Lung microvascular endothelial cell (primary cell): ENCODE measurements around the gene GPR25. TPM values are rescaled to one million over a fixed set of nuclear protein-coding genes. Genes with fewer than 3 reads are reported as not detected.
"Not testable (repeated sequence)": the region's sequence is repeated elsewhere in the genome, so short reads cannot be mapped to it uniquely, and the experiment has no call there.

Experiments
- DNase-seq, 2 donors: peaks; one replicate each; pipeline versions ENCODE4 v3.0.0 to v3.0.0-alpha.2; 2010; ENCODE audit warnings: low read depth in 2 of 2
- total RNA-seq: library from RNA; depleted of rRNA; stranded (reverse); fragments of >200 nt; gene quantifications from 2 replicates; pipeline ENCODE4 v1.2.1, GENCODE V29; 2014

GPR25 gene
- total RNA-seq, 1 donor from 2014 or later = not detected

GRCh38 chr1:200911361-200911760 is 38.6 kb downstream of the GPR25 start:
- DNase-seq = no peak

- not testable (repeated sequence) for DNase-seq
Measured at GRCh38 chr1:200911936-200912335, 39.2 kb downstream of the GPR25 start.

- no peak for DNase-seq
Measured at GRCh38 chr1:200912737-200913407, 40.1 kb downstream of the GPR25 start.

GRCh38 chr1:200916152-200916551 is 43.4 kb downstream of the GPR25 start:
- DNase-seq = no peak

GRCh38 chr1:200916681-200917080 is 43.9 kb downstream of the GPR25 start:
- no peak for DNase-seq

- no peak for DNase-seq
Measured at GRCh38 chr1:200917291-200917817, 44.6 kb downstream of the GPR25 start.

GRCh38 chr1:200918006-200918405 is 45.2 kb downstream of the GPR25 start:
- DNase-seq = no peak

- no peak for DNase-seq
Measured at GRCh38 chr1:200919386-200919785, 46.6 kb downstream of the GPR25 start.

GRCh38 chr1:200921571-200922110 is 48.9 kb downstream of the GPR25 start:
- no peak for DNase-seq

GRCh38 chr1:200922406-200922805 is 49.6 kb downstream of the GPR25 start:
- DNase-seq = no peak

- no peak for DNase-seq
Measured at GRCh38 chr1:200923601-200924000, 50.8 kb downstream of the GPR25 start.

Other genes starting within 250 kb of the GPR25 start
- 9.2 and 20.2 TPM in 2 replicates for gene DDX59, start 203.1 kb upstream of the GPR25 start, total RNA-seq
- 21.4 and 26.0 TPM in 2 replicates for gene CAMSAP2, start 134.1 kb upstream of the GPR25 start, total RNA-seq
- gene INAVA, start 21.9 kb downstream of the GPR25 start, total RNA-seq = under 0.01 TPM in 1 of 2 replicates, not detected in the other
- gene KIF21B, start 150.7 kb downstream of the GPR25 start, total RNA-seq = 2.0 TPM in 2 replicates
- gene CACNA1S, start 239.4 kb downstream of the GPR25 start, total RNA-seq = not detected in 2 replicates